GM19438 (cell line): Measurements from ENCODE around the gene GPR151.
"Not testable (repeated sequence)": the region's sequence is repeated elsewhere in the genome, so short reads cannot be mapped to it uniquely, and the experiment has no call there.

Source experiments
- ATAC-seq: cut with Tn5 transposase; IDR thresholded peaks from one replicate; pipeline ENCODE4 v1.9.1; 2021; ENCODE audit warnings: low read depth; ENCODE audit not compliant: unreplicated experiment

GPR151 gene

GRCh38 chr5:146516151-146516475, at the start of gene GPR151:
GPR151 (minus strand) TSS chr5:146516190; CDS start chr5:146516113, 77 bp downstream.
- ATAC-seq, result no peak

GRCh38 chr5:146564007-146564762, 48.2 kb upstream of the GPR151 start:
- ATAC-seq, result no peak

GRCh38 chr5:146562461-146562860, 46.5 kb upstream of the GPR151 start:
- no peak for ATAC-seq

- ATAC-seq, result no peak
These were observed 45.7 kb upstream of the GPR151 start for GRCh38 chr5:146561711-146562110.

GRCh38 chr5:146560205-146560812, 44.3 kb upstream of the GPR151 start:
- no peak for ATAC-seq

- not testable (repeated sequence) for ATAC-seq
These were observed 40.9 kb upstream of the GPR151 start for GRCh38 chr5:146556884-146557283.

GRCh38 chr5:146553446-146553845, 37.5 kb upstream of the GPR151 start:
- no peak for ATAC-seq

GRCh38 chr5:146549615-146550014, 33.6 kb upstream of the GPR151 start:
- no peak for ATAC-seq

GRCh38 chr5:146548781-146549449, 32.9 kb upstream of the GPR151 start:
- ATAC-seq, result no peak

GRCh38 chr5:146544232-146544631, 28.2 kb upstream of the GPR151 start:
- ATAC-seq, result no peak

- ATAC-seq, result peak; percentile 100
These were observed 26.2 kb upstream of the GPR151 start for GRCh38 chr5:146541958-146542849.

- no peak for ATAC-seq
These were observed 24.4 kb upstream of the GPR151 start for GRCh38 chr5:146540414-146540813.

GRCh38 chr5:146539973-146540372, 24.0 kb upstream of the GPR151 start:
- no peak for ATAC-seq

GRCh38 chr5:146538432-146538831, 22.4 kb upstream of the GPR151 start:
- ATAC-seq, result no peak

- no peak for ATAC-seq
These were observed 17.9 kb upstream of the GPR151 start for GRCh38 chr5:146533882-146534281.

- peak; percentile 82 for ATAC-seq
These were observed 17.4 kb upstream of the GPR151 start for GRCh38 chr5:146533260-146533857.

GRCh38 chr5:146529984-146530383, 14.0 kb upstream of the GPR151 start:
- ATAC-seq, result peak; percentile 72

GRCh38 chr5:146528236-146528635, 12.2 kb upstream of the GPR151 start:
- no peak for ATAC-seq

GRCh38 chr5:146527785-146528184, 11.8 kb upstream of the GPR151 start:
- no peak for ATAC-seq

- no peak for ATAC-seq
These were observed 7.7 kb upstream of the GPR151 start for GRCh38 chr5:146523698-146524097.
